IMR-90 (cell line): ENCODE data around the gene GPR152. TPM values are rescaled to one million over a fixed set of nuclear protein-coding genes. Genes with fewer than 3 reads are reported as not detected.
A peak's percentile ranks its signal among the peaks of the same experiment; 100 is the strongest.

Experiments used
- ATAC-seq: fragments of 200-7000 bp; cut with Tn5 transposase; 2 replicates; pipeline ENCODE4 v1.9.1; 2020; ENCODE audit warnings: low read depth, mild to moderate bottlenecking, moderate library complexity
- BruUV-seq: library from RNA; stranded (reverse); fragments of 400-500 nt; replicated peaks from 2 replicates; lab custom pipeline; 2021; lab: Mats Ljungman, UMichigan
- CTCF ChIA-PET: fragments of 300-600 bp; formaldehyde crosslinking; extraction: SDS; loops from one replicate; lab custom pipeline; 2021; ENCODE audit warnings: antibody characterized with exemption; lab: Yijun Ruan, JAX
- POLR2A ChIA-PET: fragments of 300-600 bp; sonication (Branson Sonifier 250); formaldehyde crosslinking; loops from one replicate; lab custom pipeline; 2022; ENCODE audit warnings: antibody characterized with exemption; ENCODE audit not compliant: unreplicated experiment; lab: Charles Lee
- DNase-seq: peaks from one replicate; pipeline ENCODE4 v3.0.0; 2013
- H2AFZ ChIP-seq: replicated peaks from 2 replicates; pipeline ENCODE3; 2013; ENCODE audit warnings: low read length, mild to moderate bottlenecking; ENCODE audit not compliant: poor library complexity
- H2AK5ac ChIP-seq: 2 replicates; pipeline ENCODE4 v1.6.1; 2013; ENCODE audit warnings: low read depth, low read length, inconsistent platforms
- H2AK9ac ChIP-seq: replicated peaks from 2 replicates; pipeline ENCODE3; 2013; ENCODE audit warnings: mild to moderate bottlenecking, low read depth, low read length, moderate library complexity; ENCODE audit not compliant: poor library complexity
- H2BK120ac ChIP-seq: 2 replicates; pipeline ENCODE4 v1.6.1; 2013; ENCODE audit warnings: low read depth, low read length, inconsistent platforms
- H2BK15ac ChIP-seq: 3 replicates; pipeline ENCODE4 v1.6.1; 2013; ENCODE audit warnings: low read depth, low read length, inconsistent platforms
- H2BK20ac ChIP-seq: 2 replicates; pipeline ENCODE4 v1.6.1; 2013; ENCODE audit warnings: low read depth, mild to moderate bottlenecking, inconsistent platforms, low read length, moderate library complexity
- H2BK5ac ChIP-seq: 2 replicates; pipeline ENCODE4 v1.6.1; 2013; ENCODE audit warnings: mild to moderate bottlenecking, low read depth, low read length, inconsistent platforms; ENCODE audit not compliant: poor library complexity, severe bottlenecking
- H3K14ac ChIP-seq: replicated peaks from 2 replicates; pipeline ENCODE4 v1.6.1; 2013; ENCODE audit warnings: low read depth, low read length, inconsistent platforms
- H3K18ac ChIP-seq: 2 replicates; pipeline ENCODE4 v1.6.1; 2013; ENCODE audit warnings: low read depth, low read length, control low read depth
- H3K23ac ChIP-seq: 2 replicates; pipeline ENCODE4 v1.6.1; 2013; ENCODE audit warnings: low read depth, low read length, inconsistent platforms
- H3K27ac ChIP-seq: 2 replicates; pipeline ENCODE4 v1.5.1; 2013; ENCODE audit warnings: mild to moderate bottlenecking, control low read depth, low read length; ENCODE audit not compliant: insufficient read depth
- H3K27me3 ChIP-seq: 2 replicates; pipeline ENCODE4 v1.6.1; 2013; ENCODE audit warnings: low read length; ENCODE audit not compliant: control insufficient read depth, insufficient read depth
- H3K36me3 ChIP-seq: 2 replicates; pipeline ENCODE4 v1.6.1; 2013; ENCODE audit warnings: low read length, mixed read lengths; ENCODE audit not compliant: control insufficient read depth, insufficient read depth
- H3K4ac ChIP-seq: 2 replicates; pipeline ENCODE4 v1.6.1; 2013; ENCODE audit warnings: low read depth, low read length, inconsistent platforms
- H3K4me1 ChIP-seq: 2 replicates; pipeline ENCODE4 v1.6.1; 2013; ENCODE audit warnings: low read length, mixed read lengths; ENCODE audit not compliant: control insufficient read depth, insufficient read depth
- H3K4me2 ChIP-seq: 2 replicates; pipeline ENCODE4 v1.6.1; 2013; ENCODE audit warnings: low read depth, mild to moderate bottlenecking, control low read depth, low read length, moderate library complexity
- H3K4me3 ChIP-seq: 2 replicates; pipeline ENCODE4 v1.5.1; 2013; ENCODE audit warnings: low read depth, mild to moderate bottlenecking, control low read depth, low read length, moderate library complexity; ENCODE audit not compliant: insufficient read depth
- H3K56ac ChIP-seq: 2 replicates; pipeline ENCODE4 v1.6.1; 2013; ENCODE audit warnings: low read length, inconsistent platforms; ENCODE audit not compliant: insufficient read depth; ENCODE audit errors: extremely low read depth
- H3K79me1 ChIP-seq, 2 experiments: 2 replicates each; pipeline ENCODE4 v1.6.1; 2013; ENCODE audit warnings: low read length in 2 of 2, inconsistent platforms in 1 of 2, low read depth in 1 of 2
- H3K9ac ChIP-seq: 2 replicates; pipeline ENCODE4 v1.6.1; 2013; ENCODE audit warnings: low read depth, low read length, control low read depth
- H3K9me1 ChIP-seq: 2 replicates; pipeline ENCODE4 v1.6.1; 2013; ENCODE audit warnings: low read length, inconsistent platforms; ENCODE audit not compliant: insufficient read depth
- H3K9me3 ChIP-seq: 2 replicates; pipeline ENCODE4 v1.6.1; 2013; ENCODE audit warnings: low read length; ENCODE audit not compliant: control insufficient read depth, insufficient read depth
- H4K20me1 ChIP-seq: 2 replicates; pipeline ENCODE4 v1.6.1; 2013; ENCODE audit warnings: low read length, inconsistent platforms; ENCODE audit not compliant: insufficient read depth
- H4K5ac ChIP-seq: 2 replicates; pipeline ENCODE4 v1.6.1; 2013; ENCODE audit warnings: mild to moderate bottlenecking, low read depth, low read length, control low read depth
- H4K8ac ChIP-seq, 2 experiments: 2 replicates each; pipeline ENCODE4 v1.6.1; 2013; ENCODE audit warnings: low read depth in 2 of 2, low read length in 2 of 2, control low read depth in 1 of 2, inconsistent platforms in 1 of 2
- H4K91ac ChIP-seq: 2 replicates; pipeline ENCODE4 v1.6.1; 2013; ENCODE audit warnings: low read depth, low read length, inconsistent platforms; ENCODE audit not compliant: insufficient read depth
- BHLHE40 ChIP-seq: fragments of 150-350 bp; IDR thresholded peaks from 2 replicates; pipeline ENCODE4 v1.6.1; 2016; ENCODE audit warnings: mild to moderate bottlenecking, low read depth, low read length
- CTCF ChIP-seq: conservative IDR thresholded peaks from 2 replicates; pipeline ENCODE4 v1.5.1; 2012; ENCODE audit warnings: mild to moderate bottlenecking, low read depth, low read length, improper control_type of control experiment
- FOS ChIP-seq: fragments of 150-350 bp; IDR thresholded peaks from 2 replicates; pipeline ENCODE4 v1.6.1; 2016; ENCODE audit warnings: low read depth, low read length
- MAFK ChIP-seq: IDR thresholded peaks from 2 replicates; pipeline ENCODE4 v1.6.1; 2012; ENCODE audit warnings: low read depth, low read length, improper control_type of control experiment
- MAZ ChIP-seq: IDR thresholded peaks from 2 replicates; pipeline ENCODE4 v1.6.1; 2012; ENCODE audit warnings: low read depth, mild to moderate bottlenecking, low read length, improper control_type of control experiment, moderate library complexity, borderline replicate concordance
- MXI1 ChIP-seq: IDR thresholded peaks from 2 replicates; pipeline ENCODE4 v1.6.1; 2012; ENCODE audit warnings: low read depth, mild to moderate bottlenecking, low read length, moderate library complexity, borderline replicate concordance
- NFE2L2 ChIP-seq: fragments of 150-350 bp; IDR thresholded peaks from 2 replicates; pipeline ENCODE4 v1.6.1; 2016; ENCODE audit warnings: low read depth, mild to moderate bottlenecking, low read length
- RAD21 ChIP-seq: IDR thresholded peaks from 2 replicates; pipeline ENCODE4 v1.6.1; 2012; ENCODE audit warnings: low read length, improper control_type of control experiment
- RFX5 ChIP-seq: IDR thresholded peaks from 2 replicates; pipeline ENCODE4 v1.8.0; 2012; ENCODE audit warnings: low read depth, mild to moderate bottlenecking, low read length, moderate library complexity
- SMC3 ChIP-seq: fragments of 150-350 bp; IDR thresholded peaks from 2 replicates; pipeline ENCODE4 v1.6.1; 2016; ENCODE audit warnings: low read depth, mild to moderate bottlenecking, antibody characterized with exemption, low read length, moderate library complexity
- USF2 ChIP-seq: fragments of 150-350 bp; IDR thresholded peaks from 2 replicates; pipeline ENCODE4 v1.6.1; 2017; ENCODE audit warnings: mild to moderate bottlenecking, antibody characterized with exemption, low read length, low read depth
- WGBS, 2 experiments: methylation state at CpG; one replicate each; pipeline versions ENCODE4 v1.1.5 to v1.1.7; 2013; ENCODE audit warnings: missing lambda C conversion rate in 2 of 2; ENCODE audit not compliant: insufficient read length in 1 of 2; ENCODE audit errors: extremely low coverage in 2 of 2; 5-methylcytosine and 5-hydroxymethylcytosine counted together
- dilution Hi-C: fragments of 300-500 bp; cut with HindIII; formaldehyde crosslinking; loops from one replicate; pipeline ENCODE4 v1.14.3; 2018; ENCODE audit warnings: low sequenced_read_pairs; ENCODE audit not compliant: unreplicated experiment
- in situ Hi-C: fragments of 300-500 bp; cut with MboI; formaldehyde crosslinking; loops from 3 replicates; pipeline ENCODE4 v1.14.3; 2019; ENCODE audit warnings: low sequenced_read_pairs, inconsistent platforms, mixed read lengths
- intact Hi-C: fragments of 100-400 bp; cut with micrococcal nuclease; formaldehyde crosslinking; loops from 2 replicates; pipeline ENCODE4 v1.10.0; 2022
- polyA plus RNA-seq, 3 experiments: library from polyadenylated mRNA; depleted of rRNA; stranded (reverse); fragments of >200 nt; gene quantifications; 2 replicates each; pipeline ENCODE4 v1.2.3, GENCODE V29; 2012; ENCODE audit warnings: low replicate concordance in 1 of 3
- total RNA-seq: library from RNA; depleted of rRNA; stranded (reverse); fragments of >200 nt; gene quantifications from 2 replicates; pipeline ENCODE4 v1.2.3, GENCODE V29; 2012
- TF ChIP-seq, protein P1 (sequence below): fragments of 150-350 bp; IDR thresholded peaks from 2 replicates; pipeline ENCODE4 v1.6.1; 2016; ENCODE audit warnings: low read depth, mild to moderate bottlenecking, low read length, moderate library complexity, borderline replicate concordance

Gene GPR152
- total and polyA plus RNA-seq, 2 of the 4 experiments (the other 2 are of a cell fraction): not detected

GRCh38 chr11:67420147-67420645, 32.3 kb downstream of the GPR152 start (continued):
- TF ChIP-seq RFX5: no peak

- in situ Hi-C loops: no loop called here
- Histone ChIP-seq H4K8ac (no peak overlapping the region), H2BK120ac (no peak overlapping the region), H4K5ac (no peak overlapping the region), H3K9ac (no peak overlapping the region), H3K23ac (no peak overlapping the region), H2AK9ac (peak overlapping the region; percentile 72), H3K9me1 (no peaks in the 10 kb centered on the region), H3K27me3 (peaks cover 6% of the 10 kb centered on the region), H3K14ac (no peak overlapping the region), H3K9me3 (no peaks in the 10 kb centered on the region), H3K4me1 (peaks cover 5% of the 10 kb centered on the region; the same call in 1 of the 2 replicates), H3K4ac (no peak overlapping the region), H3K79me1 (no peaks in the 10 kb centered on the region), H3K4me3 (no peak overlapping the region), H3K56ac (no peak overlapping the region), H2AFZ (peak overlapping the region; percentile 51), H2AK5ac (no peak overlapping the region), H3K36me3 (no peaks in the 10 kb centered on the region), H2BK15ac (no peak overlapping the region), H2BK5ac (no peak overlapping the region), H3K27ac (no peak overlapping the region), H4K20me1 (no peaks in the 10 kb centered on the region), H4K91ac (no peak overlapping the region), H3K4me2 (no peak overlapping the region), H3K18ac (no peak overlapping the region), H2BK20ac (no peak overlapping the region)
- DNase-seq (no peak), ATAC-seq (no peak)
- CTCF ChIA-PET: no interaction called here
- intact Hi-C loops: loop anchor here (5.0 kb wide), 1 partner anchor 63 kb away; the partner anchor contains the start of gene AIP
- dilution Hi-C loops: no loop called here
- 93% methylated on average over 7 of the region's 21 CpGs; no CpG with 5 or more reads in 1 of the 2 experiments for WGBS, 2 experiments
- POLR2A ChIA-PET: no interaction called here
- no TSS peak for BruUV-seq
- TF ChIP-seq NFE2L2 (no peak), MXI1 (no peak), CTCF (no peak), MAFK (no peak), FOS (no peak), MAZ (no peak), USF2 (no peak), BHLHE40 (no peak), RFX5 (no peak), SMC3 (no peak), RAD21 (no peak)
- TF ChIP-seq, protein P1, sequence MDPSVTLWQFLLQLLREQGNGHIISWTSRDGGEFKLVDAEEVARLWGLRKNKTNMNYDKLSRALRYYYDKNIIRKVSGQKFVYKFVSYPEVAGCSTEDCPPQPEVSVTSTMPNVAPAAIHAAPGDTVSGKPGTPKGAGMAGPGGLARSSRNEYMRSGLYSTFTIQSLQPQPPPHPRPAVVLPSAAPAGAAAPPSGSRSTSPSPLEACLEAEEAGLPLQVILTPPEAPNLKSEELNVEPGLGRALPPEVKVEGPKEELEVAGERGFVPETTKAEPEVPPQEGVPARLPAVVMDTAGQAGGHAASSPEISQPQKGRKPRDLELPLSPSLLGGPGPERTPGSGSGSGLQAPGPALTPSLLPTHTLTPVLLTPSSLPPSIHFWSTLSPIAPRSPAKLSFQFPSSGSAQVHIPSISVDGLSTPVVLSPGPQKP: no peak
Observed at GRCh38 chr11:67419325-67420049, 33.0 kb downstream of the GPR152 start.
